WTC11 (cell line): ENCODE data around the gene DONSON.

Experiments used
- CREB1 ChIP-seq: sonication (generic); formaldehyde crosslinking; IDR thresholded peaks from 2 replicates; pipeline ENCODE4 v1.8.0; 2023; ENCODE audit warnings: mild to moderate bottlenecking, missing genetic modification reagents
- PRRX2 ChIP-seq: fragments of 250-450 bp; sonication (Bioruptor Pico); IDR thresholded peaks from 2 replicates; pipeline ENCODE4 v1.8.0; 2021; ENCODE audit warnings: mild to moderate bottlenecking
- TF ChIP-seq, protein P1 (sequence below): fragments of 200-600 bp; IDR thresholded peaks from 2 replicates; pipeline ENCODE4 v1.8.0; 2022; ENCODE audit warnings: antibody characterized with exemption
- TF ChIP-seq, protein P2 (sequence below): sonication (generic); formaldehyde crosslinking; IDR thresholded peaks from 2 replicates; pipeline ENCODE4 v1.8.1; 2022; ENCODE audit warnings: low read depth, missing genetic modification reagents, borderline replicate concordance

DNA sequence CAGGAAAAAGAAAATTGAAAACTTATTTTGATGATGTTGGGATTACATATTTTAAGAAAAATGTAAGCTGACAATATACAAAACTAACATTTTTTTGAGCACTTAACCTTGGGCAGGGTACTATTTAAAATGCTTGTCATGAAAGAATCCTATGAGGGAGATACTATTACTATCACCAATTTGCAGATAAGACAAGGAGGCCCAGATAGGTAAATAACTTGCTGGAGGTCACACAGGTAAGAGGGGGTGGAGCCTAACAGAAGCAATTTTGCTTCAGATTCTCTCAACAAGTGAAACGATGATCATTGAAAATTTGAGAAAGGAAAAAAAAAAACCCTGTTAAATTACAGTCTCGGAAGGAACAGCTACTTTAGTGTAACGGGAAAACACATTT, 47.8 kb downstream of the DONSON start:
- no peak for TF ChIP-seq PRRX2 (CRISPR knock-in tag)
- TF ChIP-seq, protein P1, sequence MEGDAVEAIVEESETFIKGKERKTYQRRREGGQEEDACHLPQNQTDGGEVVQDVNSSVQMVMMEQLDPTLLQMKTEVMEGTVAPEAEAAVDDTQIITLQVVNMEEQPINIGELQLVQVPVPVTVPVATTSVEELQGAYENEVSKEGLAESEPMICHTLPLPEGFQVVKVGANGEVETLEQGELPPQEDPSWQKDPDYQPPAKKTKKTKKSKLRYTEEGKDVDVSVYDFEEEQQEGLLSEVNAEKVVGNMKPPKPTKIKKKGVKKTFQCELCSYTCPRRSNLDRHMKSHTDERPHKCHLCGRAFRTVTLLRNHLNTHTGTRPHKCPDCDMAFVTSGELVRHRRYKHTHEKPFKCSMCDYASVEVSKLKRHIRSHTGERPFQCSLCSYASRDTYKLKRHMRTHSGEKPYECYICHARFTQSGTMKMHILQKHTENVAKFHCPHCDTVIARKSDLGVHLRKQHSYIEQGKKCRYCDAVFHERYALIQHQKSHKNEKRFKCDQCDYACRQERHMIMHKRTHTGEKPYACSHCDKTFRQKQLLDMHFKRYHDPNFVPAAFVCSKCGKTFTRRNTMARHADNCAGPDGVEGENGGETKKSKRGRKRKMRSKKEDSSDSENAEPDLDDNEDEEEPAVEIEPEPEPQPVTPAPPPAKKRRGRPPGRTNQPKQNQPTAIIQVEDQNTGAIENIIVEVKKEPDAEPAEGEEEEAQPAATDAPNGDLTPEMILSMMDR, result no peak
- TF ChIP-seq, protein P2, sequence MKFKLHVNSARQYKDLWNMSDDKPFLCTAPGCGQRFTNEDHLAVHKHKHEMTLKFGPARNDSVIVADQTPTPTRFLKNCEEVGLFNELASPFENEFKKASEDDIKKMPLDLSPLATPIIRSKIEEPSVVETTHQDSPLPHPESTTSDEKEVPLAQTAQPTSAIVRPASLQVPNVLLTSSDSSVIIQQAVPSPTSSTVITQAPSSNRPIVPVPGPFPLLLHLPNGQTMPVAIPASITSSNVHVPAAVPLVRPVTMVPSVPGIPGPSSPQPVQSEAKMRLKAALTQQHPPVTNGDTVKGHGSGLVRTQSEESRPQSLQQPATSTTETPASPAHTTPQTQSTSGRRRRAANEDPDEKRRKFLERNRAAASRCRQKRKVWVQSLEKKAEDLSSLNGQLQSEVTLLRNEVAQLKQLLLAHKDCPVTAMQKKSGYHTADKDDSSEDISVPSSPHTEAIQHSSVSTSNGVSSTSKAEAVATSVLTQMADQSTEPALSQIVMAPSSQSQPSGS (CRISPR knock-in tag), result no peak
- TF ChIP-seq CREB1 (CRISPR knock-in tag), result no peak
